ENCODE results near the gene PDE4D.

PDE4D gene

GRCh38 chr5:59179704-59180103 is 713.8 kb downstream of the PDE4D start:
- Histone ChIP-seq H3K27ac (no peak overlapping the region), H3K4me3 (no peak overlapping the region)
- no peak for TF ChIP-seq CTCF (IDR thresholded peaks at IDR 0.05)
- no peak for DNase-seq (ENCODE audit: low spot score)

DNA sequence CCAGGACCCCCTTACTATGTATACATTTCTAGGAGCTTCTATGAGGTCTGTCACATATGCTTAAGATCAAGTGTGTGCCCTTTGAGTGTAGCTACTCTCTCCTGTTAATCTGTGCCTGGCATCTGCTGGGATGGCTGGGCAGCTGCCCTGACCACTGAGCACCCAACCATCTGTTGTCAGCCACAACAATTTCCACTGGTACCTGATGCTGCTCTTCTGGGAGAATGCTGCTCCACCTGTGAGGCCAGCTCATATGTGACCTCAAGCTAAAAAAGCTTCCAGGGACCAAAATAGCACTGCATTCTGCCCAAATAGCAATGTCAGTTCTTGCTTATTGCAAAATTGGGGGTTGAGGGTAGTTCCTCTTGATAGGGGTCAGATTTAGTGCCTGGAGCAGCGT is 715.0 kb downstream of the PDE4D start:
- no peak overlapping the region for H3K27ac ChIP-seq
- no peak for DNase-seq (ENCODE audit: low spot score)
- TF ChIP-seq CTCF (IDR thresholded peaks at IDR 0.05): no peak
- H3K4me3 ChIP-seq: no peak overlapping the region

GRCh38 chr5:59178071-59178470 is 715.5 kb downstream of the PDE4D start:
- no peak overlapping the region for H3K27ac ChIP-seq

GRCh38 chr5:59177644-59178043 is 715.9 kb downstream of the PDE4D start:
- Histone ChIP-seq H3K27ac (no peak overlapping the region), H3K4me3 (no peak overlapping the region)
- no peak for TF ChIP-seq CTCF (IDR thresholded peaks at IDR 0.05)
- no peak for DNase-seq (ENCODE audit: low spot score)

More at GRCh38 chr5:59178071-59178470, 715.5 kb downstream of the PDE4D start:
- no peak overlapping the region for H3K4me3 ChIP-seq
- no peak for TF ChIP-seq CTCF (IDR thresholded peaks at IDR 0.05)
- no peak for DNase-seq (ENCODE audit: low spot score)

- no peak for DNase-seq (ENCODE audit: low spot score)
- Histone ChIP-seq H3K4me3 (no peak overlapping the region), H3K27ac (no peak overlapping the region)
- TF ChIP-seq CTCF (IDR thresholded peaks at IDR 0.05): peak; percentile 65
Observed at GRCh38 chr5:59174248-59174844, 719.2 kb downstream of the PDE4D start.

DNA sequence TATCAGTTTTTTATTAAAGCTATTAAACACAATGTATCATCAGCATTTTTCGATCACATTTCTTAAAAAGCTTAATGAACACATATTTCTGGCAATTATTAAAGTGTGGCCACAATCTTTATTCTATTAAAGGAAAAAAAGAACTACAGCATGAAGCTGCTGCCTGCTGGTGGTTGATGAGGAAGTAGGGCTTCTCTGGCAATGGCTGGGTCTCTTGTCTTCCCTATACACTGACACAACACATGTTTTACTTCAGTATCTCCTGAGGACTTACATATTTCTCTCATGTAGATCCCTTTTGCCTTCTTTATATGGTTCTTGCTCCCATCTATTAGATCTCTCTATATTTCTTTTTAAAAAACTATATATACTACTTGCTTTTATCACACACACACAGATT is 719.9 kb downstream of the PDE4D start:
- Histone ChIP-seq H3K27ac (no peak overlapping the region), H3K4me3 (no peak overlapping the region)
- no peak for TF ChIP-seq CTCF (IDR thresholded peaks at IDR 0.05)
- no peak for DNase-seq (ENCODE audit: low spot score)

- DNase-seq (ENCODE audit: low spot score): no peak
- TF ChIP-seq CTCF (IDR thresholded peaks at IDR 0.05): no peak
- H3K27ac ChIP-seq: no peak overlapping the region
- H3K4me3 ChIP-seq: no peak overlapping the region
Observed at GRCh38 chr5:59171131-59171530, 722.4 kb downstream of the PDE4D start.
